Aortic smooth muscle cell (primary cell): ENCODE results near the gene ZFTA. TPM values are rescaled to one million over a fixed set of nuclear protein-coding genes. Genes with fewer than 3 reads are reported as not detected.

Source experiments
- total RNA-seq: library from RNA; depleted of rRNA; stranded (reverse); fragments of >200 nt; gene quantifications from 2 replicates; pipeline ENCODE4 v1.2.3, GENCODE V29; 2014

Gene ZFTA
- 12.4 and 14.0 TPM in 2 replicates for total RNA-seq

DNA sequence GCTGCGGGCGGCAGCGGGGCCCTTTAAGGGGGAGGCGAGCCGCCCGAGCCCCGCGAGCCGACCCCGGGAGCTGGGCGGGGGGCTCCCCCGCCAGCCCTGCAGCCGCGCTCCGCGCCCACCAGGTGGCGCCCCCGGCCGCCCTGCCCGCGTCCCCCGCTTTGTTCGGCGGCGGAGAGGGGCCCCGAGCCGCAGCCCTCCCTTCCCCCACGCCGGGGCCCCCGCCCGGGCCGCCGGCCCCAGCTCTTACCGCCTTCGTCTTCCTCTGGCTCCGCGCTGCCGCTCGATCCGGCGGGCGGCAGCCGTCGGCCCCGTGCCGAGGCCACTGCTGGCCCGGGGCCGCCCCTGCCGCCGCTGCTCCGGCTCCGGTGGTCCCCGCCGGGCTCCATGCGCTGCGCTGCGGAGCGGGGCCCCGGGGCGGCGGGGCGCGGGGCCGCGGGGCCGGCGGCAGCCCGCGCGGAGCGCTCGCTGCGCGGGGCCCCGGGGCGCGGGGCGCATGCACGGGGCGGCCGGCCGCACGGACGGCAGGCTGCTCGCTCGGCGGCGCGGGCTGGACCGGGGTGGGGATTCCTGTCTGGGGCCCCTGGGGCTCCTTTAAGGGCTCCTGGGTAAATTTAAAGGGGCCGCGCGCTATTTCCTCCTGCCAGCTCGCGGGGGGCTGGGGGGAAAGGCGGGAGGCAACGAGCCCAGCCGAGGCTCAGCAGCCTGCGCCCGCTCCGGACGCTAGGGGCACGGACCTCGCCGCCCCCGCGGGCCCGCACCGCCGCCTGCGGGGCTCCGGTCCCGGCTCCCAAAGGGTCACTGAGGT is at the start of gene ZFTA:
Gene ZFTA, minus strand, starts transcription at position 539 of the 805 bp plus-strand sequence. Its CDS starts 153 bp downstream, at position 386.

DNA sequence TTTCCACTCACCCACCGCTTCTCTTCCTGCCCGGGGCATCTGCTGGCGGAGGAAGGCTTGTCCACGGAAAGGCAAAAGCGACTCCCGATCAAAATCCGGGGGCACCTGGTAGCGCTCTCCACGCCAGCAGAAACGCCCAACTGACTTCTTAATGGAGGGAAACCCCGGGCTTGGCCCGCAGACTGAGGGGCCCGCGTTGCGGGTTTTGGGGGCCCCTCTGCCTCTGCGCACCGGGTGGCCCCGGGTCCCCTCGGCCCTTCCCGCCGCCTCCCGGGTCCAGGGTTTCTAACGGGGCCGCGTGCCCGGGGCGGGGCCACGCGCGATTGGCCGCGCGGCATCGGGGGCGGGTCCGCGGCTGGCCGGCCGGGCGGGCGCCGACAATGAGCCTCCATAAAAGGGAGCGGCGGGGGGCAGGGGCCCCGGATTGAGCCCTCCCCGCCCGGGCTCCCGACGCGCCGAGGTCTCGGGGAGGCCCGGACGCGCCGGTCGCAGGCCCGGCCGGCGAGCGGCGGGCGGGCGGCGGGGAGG is 44.5 kb upstream of the ZFTA start, which contains the start of gene SPINDOC:
Gene SPINDOC, plus strand, starts transcription at position 422 of the 528 bp plus-strand sequence. CDS start 231 bp downstream, outside the sequence.

Other genes starting within 250 kb of the ZFTA start
- gene PLAAT4, start 232.0 kb downstream of the ZFTA start, total RNA-seq = 24.3 and 24.6 TPM in 2 replicates
- not detected in 2 replicates for gene PLAAT2, start 205.4 kb downstream of the ZFTA start, total RNA-seq
- 14.4 and 28.1 TPM in 2 replicates for gene PLAAT3, start 154.3 kb downstream of the ZFTA start, total RNA-seq
- gene ATL3, start 97.4 kb downstream of the ZFTA start, total RNA-seq = 202 and 222 TPM in 2 replicates
- gene RTN3, start 87.3 kb downstream of the ZFTA start, total RNA-seq = 47.3 and 65.6 TPM in 2 replicates
- 8.2 and 9.4 TPM in 2 replicates for gene SPINDOC, start 44.7 kb upstream of the ZFTA start, total RNA-seq
- 6.6 and 8.0 TPM in 2 replicates for gene MARK2, start 70.3 kb upstream of the ZFTA start, total RNA-seq
- 1.1 and 2.0 TPM in 2 replicates for gene RCOR2, start 148.4 kb upstream of the ZFTA start, total RNA-seq
- 8.6 and 9.7 TPM in 2 replicates for gene NAA40, start 170.2 kb upstream of the ZFTA start, total RNA-seq
- gene COX8A, start 205.8 kb upstream of the ZFTA start, total RNA-seq = 467 and 521 TPM in 2 replicates
- 37.6 and 40.8 TPM in 2 replicates for gene OTUB1, start 217.7 kb upstream of the ZFTA start, total RNA-seq